Measurements from ENCODE around the gene KCTD16.

KCTD16 gene

DNA sequence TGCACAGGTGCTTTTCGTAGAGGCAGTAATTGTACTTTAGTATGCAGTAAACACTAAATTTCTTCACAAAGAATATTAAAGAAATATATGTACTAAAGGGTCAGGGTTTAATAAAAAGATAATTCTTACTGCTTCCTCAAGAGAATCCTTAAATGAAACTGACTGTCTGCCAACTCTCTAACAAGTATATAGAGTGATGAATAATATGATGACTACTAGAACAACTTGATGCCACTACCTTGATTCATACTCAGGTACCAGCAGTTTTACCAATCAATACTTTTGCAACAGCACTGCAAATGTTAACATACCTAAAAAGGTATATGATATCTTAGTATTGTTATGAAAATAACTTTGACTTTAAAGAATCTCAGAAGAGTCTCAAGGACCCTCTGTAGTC, 4.0 kb upstream of the KCTD16 start:
- DNase-seq (ENCODE audit: low spot score) = no peak

DNA sequence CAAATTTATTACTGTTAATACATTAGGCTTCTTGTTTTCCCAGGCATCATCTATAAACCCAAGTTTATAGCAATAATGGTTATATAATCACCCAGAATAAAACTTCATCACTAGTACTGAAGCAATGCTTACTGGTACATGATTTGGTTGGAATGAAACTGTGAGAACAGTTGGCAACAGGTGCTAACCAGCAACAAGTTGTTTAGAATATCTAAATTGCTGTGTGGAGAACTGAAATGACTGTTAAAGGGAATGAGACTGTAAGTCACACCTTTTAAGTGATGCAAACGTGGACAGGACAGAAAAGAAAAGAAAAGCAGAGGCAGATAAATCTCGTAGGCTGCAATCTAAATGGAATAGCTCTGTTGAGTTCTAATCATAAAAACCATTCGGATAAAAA, 2.7 kb upstream of the KCTD16 start:
- no peak for DNase-seq (ENCODE audit: low spot score)

DNA sequence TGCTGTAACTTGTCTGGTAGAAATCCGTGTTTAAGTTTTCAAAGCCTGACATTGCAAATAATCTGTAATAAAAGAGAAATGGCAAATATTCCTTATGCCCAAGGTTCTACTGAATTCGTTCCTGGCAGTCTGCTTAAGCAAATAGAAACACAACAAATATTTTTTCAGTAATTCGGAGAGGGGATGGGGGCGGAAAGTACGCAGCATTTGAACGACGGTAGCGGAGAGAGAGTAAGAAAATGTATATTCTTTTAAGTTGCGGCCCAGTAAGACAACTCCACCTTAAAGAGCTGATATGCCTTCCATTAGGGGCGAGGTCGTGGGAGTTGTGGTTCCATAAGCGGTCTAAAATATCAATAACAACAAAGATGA, 783 bp upstream of the KCTD16 start:
- no peak for DNase-seq (ENCODE audit: low spot score)

DNA sequence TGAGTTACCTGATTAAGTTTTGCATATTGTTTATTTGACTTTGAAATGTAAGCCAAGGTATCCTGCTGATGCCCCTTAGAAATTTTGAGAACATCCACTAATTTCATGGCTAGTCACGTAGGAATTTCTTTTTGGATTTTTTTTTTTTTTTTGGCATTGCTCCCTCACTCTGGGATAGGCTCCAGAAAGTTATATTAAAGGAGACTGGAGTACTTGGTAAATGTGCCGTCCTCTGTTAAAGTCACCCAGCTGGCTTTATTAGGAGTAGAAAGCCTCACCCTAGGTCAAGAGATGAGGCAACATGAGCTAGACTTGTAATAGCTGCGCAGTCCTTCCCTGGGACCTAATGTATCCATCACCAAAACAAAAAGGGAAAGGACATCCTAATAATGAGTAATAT, 3.1 kb downstream of the KCTD16 start:
- DNase-seq (ENCODE audit: low spot score) = no peak

DNA sequence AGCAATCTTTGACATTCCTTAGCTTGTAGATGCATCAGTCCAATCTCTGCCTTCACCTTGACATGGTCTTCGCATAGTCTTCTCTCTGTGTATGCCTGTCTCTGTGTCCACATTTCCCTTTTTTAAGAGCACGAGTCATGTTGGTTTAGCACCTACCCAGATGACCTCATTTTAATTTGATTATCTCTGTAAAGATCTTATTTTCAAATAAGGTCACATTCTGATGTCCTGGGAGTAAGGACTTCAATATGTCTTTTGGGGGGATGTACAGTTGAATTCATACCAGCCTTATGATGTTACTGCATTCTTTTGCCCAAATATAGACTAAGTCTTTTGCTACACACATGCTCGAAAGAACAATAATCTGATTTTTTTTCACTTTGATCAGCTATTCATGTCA, 6.9 kb downstream of the KCTD16 start:
- DNase-seq (ENCODE audit: low spot score) = no peak

DNA sequence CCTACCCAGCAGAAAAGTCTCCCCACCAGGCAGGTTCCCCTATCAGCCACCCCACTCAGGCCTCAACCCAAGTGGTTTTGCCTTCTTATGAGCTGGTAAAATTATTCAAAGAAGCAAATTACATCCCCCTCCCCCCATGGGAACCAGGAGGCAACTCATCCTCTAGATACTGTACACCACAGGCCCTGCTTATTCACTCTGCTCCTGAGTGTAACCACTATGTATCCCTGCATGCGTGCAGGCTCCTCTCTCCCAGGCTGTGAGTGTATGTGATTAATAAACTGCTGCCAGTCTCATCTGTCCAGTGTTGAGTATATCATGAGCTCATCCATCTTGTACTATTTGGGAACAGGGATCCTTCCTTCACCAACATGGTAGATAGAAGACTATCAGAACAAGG, 8.6 kb downstream of the KCTD16 start:
- DNase-seq (ENCODE audit: low spot score) = no peak

DNA sequence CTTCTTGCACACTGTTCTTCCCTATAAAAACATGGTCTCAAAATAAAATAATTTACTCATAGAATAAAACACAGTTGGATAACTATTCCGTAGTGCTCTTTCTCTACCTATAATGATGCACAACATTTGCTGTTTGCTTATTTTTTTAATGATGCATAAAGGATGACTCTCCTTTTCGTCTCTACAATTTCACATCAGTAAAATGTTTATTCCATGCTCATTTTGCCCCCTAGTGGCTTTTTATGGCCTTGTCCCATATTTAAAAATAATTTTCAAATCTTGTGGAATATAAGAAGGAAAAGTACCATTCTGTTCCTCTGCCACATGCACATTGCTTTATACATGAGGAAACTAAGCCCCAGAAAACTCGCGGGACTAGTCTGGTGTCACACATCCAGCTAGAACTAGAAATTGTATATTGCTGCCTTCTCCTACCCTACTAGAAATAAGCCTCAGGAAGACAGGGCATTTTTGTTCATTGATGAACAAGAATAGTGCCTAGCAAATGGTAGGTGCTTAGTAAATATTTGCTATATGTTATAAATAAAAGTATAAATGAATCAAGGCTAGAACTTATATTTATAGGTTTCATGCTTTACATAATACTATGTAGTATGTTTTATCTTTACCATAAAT, 12.7 kb downstream of the KCTD16 start:
- DNase-seq (ENCODE audit: low spot score) = no peak

DNA sequence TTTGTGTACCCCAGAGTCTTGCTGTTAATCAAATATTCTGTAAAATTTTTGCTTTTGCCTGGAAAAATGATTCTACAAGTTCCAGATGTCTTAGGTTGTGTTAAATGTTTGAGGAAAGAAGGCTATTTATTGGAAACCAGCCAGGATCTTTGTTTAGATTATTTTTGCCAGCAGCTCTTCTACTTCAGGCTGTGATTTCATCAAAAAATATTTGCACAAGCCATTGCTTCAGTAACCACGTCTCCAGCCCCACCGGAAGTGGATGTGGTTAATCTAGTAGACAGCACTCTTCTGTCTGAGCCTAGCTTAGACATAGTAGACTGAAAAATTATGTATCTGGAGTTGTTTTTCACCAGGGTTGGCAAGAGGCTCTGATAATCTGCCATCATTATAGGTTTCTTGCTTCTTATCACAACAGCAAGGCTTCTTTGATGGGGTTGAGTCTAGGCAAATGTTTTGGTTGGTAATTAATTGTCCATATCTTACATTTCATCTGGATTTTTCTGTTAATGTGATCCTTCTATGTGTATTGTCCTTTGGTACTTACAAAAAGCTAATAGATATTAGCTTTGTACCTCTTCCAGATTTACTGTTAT, 17.1 kb downstream of the KCTD16 start:
- DNase-seq (ENCODE audit: low spot score) = no peak

DNA sequence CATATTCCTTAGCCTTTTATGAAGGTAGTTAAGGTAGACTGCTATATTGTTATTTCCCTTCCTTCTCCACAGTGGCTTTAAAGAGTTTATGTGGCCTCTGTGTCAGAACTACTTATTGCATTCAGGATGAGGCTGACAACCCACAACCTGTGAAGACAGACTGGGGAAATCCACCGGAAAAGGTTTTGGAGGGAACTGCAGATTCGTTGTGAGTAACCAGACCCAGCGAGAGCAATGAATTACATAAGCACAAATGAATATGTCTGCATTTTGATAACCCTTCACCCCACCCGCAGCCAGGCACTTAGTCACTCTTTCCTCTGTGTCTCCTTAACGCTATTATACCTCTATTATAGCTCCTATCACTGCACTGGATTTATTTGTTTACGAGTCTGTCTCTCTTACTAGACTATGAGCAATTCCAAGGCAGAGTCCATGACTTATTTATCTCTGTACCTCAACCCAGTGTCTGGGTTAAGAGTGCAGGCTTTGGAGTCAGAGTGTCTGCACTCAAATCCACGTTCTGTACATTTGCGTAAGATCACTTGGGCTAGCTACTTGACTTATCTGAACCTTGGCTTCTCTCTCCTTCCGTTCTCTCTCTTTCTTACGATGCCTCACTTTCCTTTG, 19.2 kb downstream of the KCTD16 start:
- DNase-seq (ENCODE audit: low spot score) = no peak

DNA sequence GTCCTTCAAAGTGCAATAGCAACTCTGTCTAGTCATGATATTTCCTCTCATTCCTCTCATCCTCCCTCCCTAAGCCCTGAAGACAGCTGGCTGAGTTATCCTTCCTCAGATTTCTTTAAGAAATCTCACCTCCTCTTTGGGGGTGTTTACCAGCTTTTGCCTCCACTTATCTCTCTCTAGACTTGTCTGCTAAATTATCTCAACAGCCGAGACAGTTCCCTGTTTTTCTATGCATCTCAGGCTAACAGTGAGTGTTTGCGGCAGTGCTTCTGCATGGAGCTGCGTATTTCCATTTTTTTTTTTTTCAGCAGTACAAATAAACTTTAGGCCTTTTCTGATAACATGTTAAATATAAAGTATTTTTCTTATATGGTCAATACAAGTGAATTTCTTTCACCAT, 20.9 kb downstream of the KCTD16 start:
- DNase-seq (ENCODE audit: low spot score) = no peak

DNA sequence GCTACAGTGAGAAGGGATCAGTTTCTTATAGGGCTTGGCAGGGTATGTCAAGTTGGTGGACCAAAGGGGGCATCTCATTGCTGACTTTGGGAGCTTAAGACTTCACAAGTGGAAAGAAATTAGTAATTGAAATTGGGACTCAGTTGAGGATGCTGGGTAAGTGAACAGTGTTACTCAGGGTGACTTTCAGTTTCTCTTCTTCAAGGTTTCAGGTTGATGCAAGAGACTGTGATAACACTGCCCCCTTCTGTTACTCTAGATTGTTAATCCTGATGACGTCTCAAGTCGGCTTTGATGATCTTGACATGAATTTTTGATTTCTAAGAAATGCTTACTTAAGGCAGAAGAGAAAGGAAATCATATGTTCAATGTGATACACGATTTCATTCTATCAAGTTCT, 21.3 kb downstream of the KCTD16 start:
- DNase-seq (ENCODE audit: low spot score) = no peak

DNA sequence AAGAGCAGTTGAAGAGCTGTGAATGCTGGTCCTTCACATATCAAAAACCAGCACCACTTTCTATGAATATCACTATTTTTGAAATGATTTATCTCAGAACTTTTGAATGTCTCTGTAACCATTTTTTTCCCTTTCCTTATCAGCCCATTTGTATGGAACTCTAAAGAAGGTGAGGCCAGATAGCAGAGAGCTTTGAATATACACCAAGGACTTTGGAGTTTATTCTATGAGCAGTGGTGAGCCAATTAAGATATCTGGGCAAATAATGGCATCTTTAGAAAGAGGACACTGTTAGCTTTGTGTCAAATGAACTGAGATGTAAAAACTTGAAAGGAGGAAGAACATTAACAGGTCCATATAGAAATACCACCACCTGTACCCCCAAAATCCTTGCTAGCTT, 22.0 kb downstream of the KCTD16 start:
- DNase-seq (ENCODE audit: low spot score) = no peak

DNA sequence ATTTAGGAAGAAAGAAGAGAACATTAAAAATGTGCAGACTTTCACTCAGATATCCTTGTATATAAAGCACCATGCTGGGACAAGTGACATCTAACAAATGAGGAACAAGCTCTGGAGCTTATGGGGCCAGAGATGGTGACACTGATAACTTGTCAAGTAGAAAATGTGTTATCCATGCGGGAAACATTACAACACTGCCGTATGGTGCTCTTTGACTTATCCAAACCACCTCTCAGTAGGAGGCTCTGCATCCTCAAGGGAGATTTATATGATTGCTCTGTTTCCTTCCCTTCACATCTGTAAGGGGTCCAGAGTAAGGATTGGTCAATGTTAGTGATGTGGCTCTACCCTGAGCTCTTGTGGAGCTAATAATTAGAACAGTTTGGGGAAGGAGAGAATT, 23.5 kb downstream of the KCTD16 start:
- no peak for DNase-seq (ENCODE audit: low spot score)

DNA sequence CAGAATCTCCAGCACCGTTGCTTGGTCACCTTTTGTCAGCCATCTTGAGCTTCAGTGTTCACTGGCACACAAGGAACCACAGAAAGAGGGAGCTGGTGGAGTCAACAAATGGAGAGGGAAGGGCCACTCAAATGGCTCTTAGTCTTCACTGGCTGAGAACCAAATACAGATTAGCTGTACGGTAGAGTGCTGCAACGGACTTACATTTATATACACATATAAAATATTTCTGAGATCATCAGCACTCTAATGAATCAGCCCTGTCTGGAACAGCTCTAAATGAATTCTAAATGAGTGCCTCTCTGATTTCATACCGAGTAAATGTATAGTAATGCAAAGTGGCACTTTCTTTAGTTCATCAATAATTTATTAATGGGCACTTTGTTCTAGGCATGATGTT, 24.8 kb downstream of the KCTD16 start:
- DNase-seq (ENCODE audit: low spot score) = no peak

DNA sequence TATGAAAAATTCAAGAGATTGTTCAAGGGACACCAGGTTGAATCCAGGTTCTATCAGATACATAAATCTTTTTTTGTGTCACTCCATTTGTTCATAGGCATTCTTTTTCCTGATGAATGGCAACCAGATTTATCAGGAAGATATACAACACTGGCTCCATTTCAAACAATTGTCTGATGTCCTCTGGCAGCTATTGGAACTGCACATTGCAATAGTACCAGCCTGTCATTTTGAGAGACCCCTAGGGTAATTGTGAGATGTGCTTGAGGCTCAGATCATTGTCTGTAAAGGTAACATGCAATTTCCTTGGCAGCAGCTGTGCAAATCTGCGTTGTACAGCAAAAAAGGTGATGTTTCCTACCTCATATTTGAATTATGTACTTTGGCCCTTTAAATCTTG, 25.9 kb downstream of the KCTD16 start:
- DNase-seq (ENCODE audit: low spot score) = no peak

DNA sequence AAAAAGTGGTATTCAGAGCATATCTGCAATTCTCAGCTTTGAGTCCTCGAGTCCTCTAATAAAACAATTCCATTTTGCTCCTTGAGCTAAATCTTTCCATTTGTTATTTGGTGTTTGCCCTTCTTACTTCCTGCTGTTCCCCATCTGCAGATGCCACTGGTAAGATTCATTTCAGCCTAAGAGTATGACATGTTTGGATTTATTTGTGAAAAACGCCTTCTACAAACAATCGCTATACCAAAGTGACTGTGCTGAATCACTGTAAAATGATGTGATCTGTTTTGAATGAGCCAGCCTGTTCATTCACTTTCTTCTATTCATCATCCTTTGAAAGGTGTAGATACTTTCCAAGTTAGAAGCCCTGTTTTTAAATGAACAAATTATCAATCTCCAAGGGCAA, 27.7 kb downstream of the KCTD16 start:
- DNase-seq (ENCODE audit: low spot score) = no peak

DNA sequence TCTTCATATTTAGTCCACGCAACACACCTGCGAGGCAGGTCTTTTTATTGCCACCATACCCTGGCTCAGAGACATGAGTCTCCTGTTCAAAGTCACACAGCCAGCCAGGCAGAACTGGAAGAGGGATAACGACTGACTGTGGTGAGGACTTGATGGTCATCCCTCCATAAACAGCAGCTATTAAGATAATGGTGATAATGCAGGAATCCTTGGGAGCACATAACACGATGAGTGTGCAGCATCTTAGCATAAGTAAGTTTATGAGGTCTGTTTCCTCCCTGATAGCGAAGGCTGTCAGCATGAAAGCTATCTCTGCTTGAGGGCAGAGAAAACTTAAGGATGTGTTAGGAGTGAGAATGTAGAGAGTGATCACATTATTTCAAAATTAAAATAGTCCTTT, 30.9 kb downstream of the KCTD16 start:
- no peak for DNase-seq (ENCODE audit: low spot score)

DNA sequence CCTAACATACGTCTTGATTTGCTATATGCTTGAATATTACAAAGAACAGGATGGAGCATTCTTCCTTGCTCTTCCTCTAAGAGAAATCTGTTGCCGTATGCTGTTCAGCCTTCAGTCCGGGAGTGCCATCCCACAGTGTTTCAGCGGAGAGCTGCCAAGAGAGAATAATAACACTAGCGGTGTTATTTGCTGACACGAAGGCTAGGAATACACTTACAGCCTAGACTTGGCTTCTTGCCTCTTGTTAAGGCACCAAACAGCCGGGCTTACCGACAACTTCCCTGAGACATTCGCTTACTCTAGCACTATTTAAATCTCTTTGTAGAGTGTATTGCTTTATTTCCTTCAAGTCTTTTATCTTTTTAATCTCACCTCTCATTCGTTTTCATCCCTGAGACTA, 31.4 kb downstream of the KCTD16 start:
- no peak for DNase-seq (ENCODE audit: low spot score)

DNA sequence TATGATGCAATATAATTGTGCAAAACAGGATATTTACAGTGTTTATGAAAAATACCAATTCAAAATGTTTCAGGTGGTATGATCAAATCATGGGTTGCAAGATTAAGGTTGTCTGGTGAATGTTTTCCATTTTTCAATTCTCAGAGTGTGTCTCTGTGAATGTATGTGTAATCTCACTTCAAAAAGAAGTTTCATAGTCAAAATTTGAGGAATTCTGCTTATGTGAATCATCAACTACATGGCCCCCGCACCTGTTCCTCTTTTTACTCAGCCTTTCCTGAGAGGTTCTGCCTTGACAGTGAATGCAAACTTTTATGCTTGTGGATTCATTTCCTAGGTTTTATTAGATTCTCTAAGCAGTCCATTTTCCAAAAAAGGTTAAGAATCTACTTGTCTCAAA, 32.1 kb downstream of the KCTD16 start:
- DNase-seq (ENCODE audit: low spot score) = no peak

DNA sequence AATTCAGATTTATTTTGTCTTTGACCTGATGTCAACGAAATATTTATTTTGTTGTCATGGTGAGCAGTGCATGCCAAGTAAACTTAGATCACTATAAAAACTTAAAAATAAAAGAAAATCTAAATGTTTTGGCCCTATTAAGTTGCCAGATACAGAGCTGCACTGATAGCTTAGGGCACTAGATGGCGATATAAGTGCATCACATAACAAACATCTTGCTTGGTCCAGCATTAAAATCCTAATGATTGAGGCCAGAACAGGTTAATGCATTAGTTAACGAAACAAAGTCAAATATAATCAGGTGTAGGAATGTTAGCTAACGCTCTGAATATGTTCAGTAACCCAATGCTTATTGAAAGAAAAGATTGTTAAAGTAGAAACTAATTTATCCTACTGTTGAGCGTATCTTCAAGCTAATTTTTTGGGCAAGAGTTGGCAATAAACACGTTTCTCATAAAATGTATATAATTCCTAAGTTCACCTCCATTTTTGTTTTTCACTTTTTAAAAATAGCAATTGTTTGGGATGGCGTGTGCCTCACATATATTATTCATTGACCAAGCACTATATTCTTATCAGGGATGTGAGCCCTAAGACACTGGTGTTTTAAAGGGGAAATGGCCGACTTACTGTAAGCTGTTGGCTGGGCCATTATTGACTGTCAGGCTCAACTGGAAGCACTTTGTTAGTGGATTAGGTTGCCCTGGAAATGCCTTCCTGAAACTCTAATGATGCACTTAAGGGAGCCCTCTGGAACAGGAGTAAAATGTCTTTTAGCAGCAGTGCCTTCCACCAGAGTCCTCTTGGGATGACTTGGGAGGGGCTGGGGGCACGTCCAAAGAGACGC, 33.3 kb downstream of the KCTD16 start:
- DNase-seq (ENCODE audit: low spot score) = peak; percentile 61

DNA sequence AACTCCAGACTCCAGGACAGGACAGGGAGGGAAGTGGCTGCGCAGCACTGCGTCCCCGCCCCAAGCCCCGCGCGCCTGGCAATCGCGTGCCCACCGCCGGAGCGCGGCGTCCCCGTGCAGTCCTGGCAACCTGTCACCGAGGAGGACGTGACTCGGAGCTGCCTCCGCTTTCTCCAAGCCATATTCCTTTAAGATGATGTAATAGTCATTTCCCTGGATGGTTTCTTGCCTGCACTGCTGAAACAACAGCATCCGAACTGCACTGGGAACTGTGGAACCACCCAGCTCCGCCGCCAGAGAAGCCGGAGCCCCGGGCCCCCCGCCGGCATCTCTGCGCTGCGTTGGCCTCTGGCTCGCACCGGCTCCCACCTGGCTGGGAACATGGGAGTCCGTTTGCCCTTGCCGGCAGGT, 34.5 kb downstream of the KCTD16 start:
- DNase-seq (ENCODE audit: low spot score) = no peak

DNA sequence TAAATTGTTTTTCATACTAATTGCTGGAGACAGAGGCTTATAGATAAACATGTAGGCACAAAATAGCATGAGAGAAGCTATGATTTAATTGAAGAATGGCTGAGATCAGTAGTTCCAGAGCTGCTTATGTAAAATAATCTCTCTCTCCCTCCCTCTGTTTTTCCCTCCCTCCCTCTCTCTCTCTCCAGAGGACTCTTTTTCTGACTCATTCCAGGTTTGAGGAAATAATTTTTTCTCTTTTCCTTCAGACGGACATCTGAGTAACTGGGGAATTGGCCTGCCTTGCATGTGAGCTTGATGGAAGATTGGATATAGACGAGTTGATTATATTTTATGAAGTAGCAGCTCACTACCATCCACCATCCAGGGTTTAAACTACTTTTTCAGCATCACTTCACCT, 35.5 kb downstream of the KCTD16 start:
- no peak for DNase-seq (ENCODE audit: low spot score)

DNA sequence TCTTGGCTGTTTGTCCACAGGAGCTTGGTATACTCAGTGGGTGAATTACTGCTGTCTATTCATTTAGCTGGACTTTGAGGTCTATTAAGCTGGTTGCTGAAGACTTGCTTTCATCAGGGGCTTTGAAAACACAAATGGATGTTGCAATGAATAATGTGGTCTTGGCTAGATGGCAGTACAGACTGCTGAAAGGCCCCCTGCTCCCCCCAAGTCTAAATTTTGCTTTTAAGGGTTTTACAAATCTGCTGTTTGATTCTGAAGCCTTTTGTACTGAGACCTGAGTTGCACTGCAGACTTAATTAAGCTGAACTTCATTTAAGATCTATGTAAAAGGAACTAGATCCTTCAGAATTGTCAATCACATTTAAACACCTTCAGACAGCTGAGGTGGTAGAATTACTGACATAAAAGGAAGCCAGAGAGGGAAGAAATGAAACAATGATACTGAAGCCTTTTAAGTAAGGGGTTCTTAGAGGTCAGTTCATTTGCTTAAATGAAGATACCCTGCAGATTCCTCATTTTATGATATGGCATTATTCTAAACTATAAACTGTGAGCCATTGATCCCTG, 37.3 kb downstream of the KCTD16 start:
- DNase-seq (ENCODE audit: low spot score) = no peak
